ENCODE data around the gene GANC. TPM values are rescaled to one million over a fixed set of nuclear protein-coding genes. Genes with fewer than 3 reads are reported as not detected.
"Not testable (repeated sequence)": the region's sequence is repeated elsewhere in the genome, so short reads cannot be mapped to it uniquely, and the experiment has no call there.

GANC gene
- total RNA-seq (2012; rRNA removed), result 17.7 and 19.7 TPM in 2 replicates

GRCh38 chr15:42272939-42273899 is at the start of gene GANC, which contains the start of gene TMEM87A:
Gene GANC, plus strand, starts transcription at chr15:42273201. Its CDS starts 1,281 bp downstream, at chr15:42274482.
Gene TMEM87A, minus strand, starts transcription at chr15:42273433. Its CDS starts 35 bp downstream, at chr15:42273398.
- Histone ChIP-seq H3K36me3 (ENCODE audit: insufficient read depth, low read length) (peaks cover 15% of the 10 kb centered on the region), H3K27me3 (ENCODE audit: control insufficient read depth, insufficient read depth, low read length) (no peaks in the 10 kb centered on the region), H3K4me1 (ENCODE audit: control insufficient read depth, insufficient read depth, low read length) (peaks cover 28% of the 10 kb centered on the region), H3K4me2 (ENCODE audit: low read length) (peak within 1 kb of the TSS; percentile 95), H3K4me3 (ENCODE audit: low read length) (peak within 1 kb of the TSS; percentile 78), H3K9me3 (replicated peaks; ENCODE audit: low read length) (no peaks in the 10 kb centered on the region), H3K9ac (ENCODE audit: low read depth, low read length) (peak within 1 kb of the TSS; percentile 96)

- Histone ChIP-seq H3K27me3 (ENCODE audit: control insufficient read depth, insufficient read depth, low read length) (no peaks in the 10 kb centered on the region), H3K36me3 (ENCODE audit: insufficient read depth, low read length) (peaks cover 68% of the 10 kb centered on the region)
Measured at GRCh38 chr15:42226648-42227047, 46.4 kb upstream of the GANC start.

GRCh38 chr15:42228036-42228435 is 45.0 kb upstream of the GANC start:
- no peak overlapping the region for H3K4me3 ChIP-seq (ENCODE audit: low read length)
- no peaks in the 10 kb centered on the region for H3K27me3 ChIP-seq (ENCODE audit: control insufficient read depth, insufficient read depth, low read length)
- peaks cover 69% of the 10 kb centered on the region for H3K36me3 ChIP-seq (ENCODE audit: insufficient read depth, low read length)
- H3K4me1 ChIP-seq (ENCODE audit: control insufficient read depth, insufficient read depth, low read length), result no peaks in the 10 kb centered on the region
- H3K9me3 ChIP-seq (replicated peaks; ENCODE audit: low read length), result no peaks in the 10 kb centered on the region
- H3K4me2 ChIP-seq (ENCODE audit: low read length), result no peak overlapping the region
- no peak overlapping the region for H3K9ac ChIP-seq (ENCODE audit: low read depth, low read length)

More at GRCh38 chr15:42226648-42227047, 46.4 kb upstream of the GANC start:
- Histone ChIP-seq H3K9me3 (replicated peaks; ENCODE audit: low read length) (no peaks in the 10 kb centered on the region), H3K4me2 (ENCODE audit: low read length) (no peak overlapping the region), H3K4me3 (ENCODE audit: low read length) (no peak overlapping the region), H3K4me1 (ENCODE audit: control insufficient read depth, insufficient read depth, low read length) (no peaks in the 10 kb centered on the region), H3K9ac (ENCODE audit: low read depth, low read length) (no peak overlapping the region)

- not testable (repeated sequence) for H3K9me3 ChIP-seq (replicated peaks; ENCODE audit: low read length); H3K4me2 ChIP-seq (ENCODE audit: low read length); H3K4me3 ChIP-seq (ENCODE audit: low read length); H3K4me1 ChIP-seq (ENCODE audit: control insufficient read depth, insufficient read depth, low read length); H3K9ac ChIP-seq (ENCODE audit: low read depth, low read length); H3K27me3 ChIP-seq (ENCODE audit: control insufficient read depth, insufficient read depth, low read length)
- peaks cover 70% of the 10 kb centered on the region for H3K36me3 ChIP-seq (ENCODE audit: insufficient read depth, low read length)
Measured at GRCh38 chr15:42228981-42229380, 44.0 kb upstream of the GANC start.

DNA sequence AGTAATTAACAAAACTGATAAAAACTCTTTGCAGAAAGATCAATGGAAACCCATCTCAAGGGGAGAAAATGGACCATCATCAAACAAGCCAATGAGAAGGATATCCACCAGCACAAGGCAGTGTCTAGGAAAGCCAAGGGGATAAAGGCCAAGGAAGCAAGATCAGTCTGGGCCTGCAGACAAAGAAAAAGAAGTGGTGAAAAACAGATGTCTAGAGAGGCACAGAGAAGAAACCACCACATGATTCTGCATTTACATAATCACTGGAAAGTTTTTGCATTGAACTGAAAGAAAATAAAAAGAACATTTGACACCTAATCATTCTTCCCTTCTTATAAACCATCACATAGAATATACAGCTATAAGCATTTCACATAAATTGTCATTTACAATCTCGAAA is 41.9 kb upstream of the GANC start:
- Histone ChIP-seq H3K4me2 (ENCODE audit: low read length) (no peak overlapping the region), H3K27me3 (ENCODE audit: control insufficient read depth, insufficient read depth, low read length) (no peaks in the 10 kb centered on the region), H3K9ac (ENCODE audit: low read depth, low read length) (no peak overlapping the region), H3K4me3 (ENCODE audit: low read length) (no peak overlapping the region), H3K9me3 (replicated peaks; ENCODE audit: low read length) (no peaks in the 10 kb centered on the region), H3K36me3 (ENCODE audit: insufficient read depth, low read length) (peaks cover 68% of the 10 kb centered on the region), H3K4me1 (ENCODE audit: control insufficient read depth, insufficient read depth, low read length) (no peaks in the 10 kb centered on the region)

GRCh38 chr15:42232606-42233005 is 40.4 kb upstream of the GANC start:
- H3K4me2 ChIP-seq (ENCODE audit: low read length), result no peak overlapping the region
- H3K4me1 ChIP-seq (ENCODE audit: control insufficient read depth, insufficient read depth, low read length), result no peaks in the 10 kb centered on the region
- H3K27me3 ChIP-seq (ENCODE audit: control insufficient read depth, insufficient read depth, low read length), result no peaks in the 10 kb centered on the region
- no peak overlapping the region for H3K9ac ChIP-seq (ENCODE audit: low read depth, low read length)
- no peak overlapping the region for H3K4me3 ChIP-seq (ENCODE audit: low read length)
- H3K36me3 ChIP-seq (ENCODE audit: insufficient read depth, low read length), result peaks cover 68% of the 10 kb centered on the region
- no peaks in the 10 kb centered on the region for H3K9me3 ChIP-seq (replicated peaks; ENCODE audit: low read length)

- Histone ChIP-seq H3K27me3 (ENCODE audit: control insufficient read depth, insufficient read depth, low read length) (no peaks in the 10 kb centered on the region), H3K36me3 (ENCODE audit: insufficient read depth, low read length) (peaks cover 70% of the 10 kb centered on the region), H3K4me3 (ENCODE audit: low read length) (no peak overlapping the region), H3K9me3 (replicated peaks; ENCODE audit: low read length) (no peaks in the 10 kb centered on the region), H3K4me1 (ENCODE audit: control insufficient read depth, insufficient read depth, low read length) (no peaks in the 10 kb centered on the region), H3K9ac (ENCODE audit: low read depth, low read length) (no peak overlapping the region), H3K4me2 (ENCODE audit: low read length) (no peak overlapping the region)
Measured at GRCh38 chr15:42233107-42233506, 39.9 kb upstream of the GANC start.

GRCh38 chr15:42239528-42240182 is 33.3 kb upstream of the GANC start:
- H3K4me3 ChIP-seq (ENCODE audit: low read length), result no peak overlapping the region
- H3K9ac ChIP-seq (ENCODE audit: low read depth, low read length), result no peak overlapping the region
- peaks cover 40% of the 10 kb centered on the region for H3K36me3 ChIP-seq (ENCODE audit: insufficient read depth, low read length)
- H3K4me1 ChIP-seq (ENCODE audit: control insufficient read depth, insufficient read depth, low read length), result peaks cover 5% of the 10 kb centered on the region
- no peaks in the 10 kb centered on the region for H3K27me3 ChIP-seq (ENCODE audit: control insufficient read depth, insufficient read depth, low read length)
- no peak overlapping the region for H3K4me2 ChIP-seq (ENCODE audit: low read length)
- no peaks in the 10 kb centered on the region for H3K9me3 ChIP-seq (replicated peaks; ENCODE audit: low read length)

DNA sequence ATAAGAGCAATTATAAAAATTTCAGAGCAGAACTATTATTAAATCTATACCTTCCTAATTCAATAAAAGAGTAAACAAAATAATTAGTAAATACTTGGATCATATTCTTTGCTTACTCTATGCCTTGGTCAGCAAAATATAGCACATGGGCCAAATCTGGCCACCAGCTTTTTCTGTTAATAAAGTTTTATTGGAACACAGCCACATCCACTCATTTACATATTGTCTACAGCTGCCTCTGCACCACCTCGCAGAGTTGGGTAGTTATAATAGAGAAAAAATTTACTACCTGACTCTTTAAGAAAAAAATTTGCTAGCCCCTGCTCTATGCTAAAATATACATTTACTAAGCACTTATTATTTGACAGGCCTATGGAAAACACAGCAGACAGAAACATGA is 32.2 kb upstream of the GANC start:
- H3K9me3 ChIP-seq (replicated peaks; ENCODE audit: low read length), result no peaks in the 10 kb centered on the region
- peaks cover 5% of the 10 kb centered on the region for H3K4me1 ChIP-seq (ENCODE audit: control insufficient read depth, insufficient read depth, low read length)
- H3K9ac ChIP-seq (ENCODE audit: low read depth, low read length), result no peak overlapping the region
- H3K27me3 ChIP-seq (ENCODE audit: control insufficient read depth, insufficient read depth, low read length), result no peaks in the 10 kb centered on the region
- no peak overlapping the region for H3K4me2 ChIP-seq (ENCODE audit: low read length)
- H3K4me3 ChIP-seq (ENCODE audit: low read length), result no peak overlapping the region
- H3K36me3 ChIP-seq (ENCODE audit: insufficient read depth, low read length), result peaks cover 32% of the 10 kb centered on the region

GRCh38 chr15:42253300-42253699 is 19.7 kb upstream of the GANC start:
- Histone ChIP-seq H3K27me3 (ENCODE audit: control insufficient read depth, insufficient read depth, low read length) (no peaks in the 10 kb centered on the region), H3K36me3 (ENCODE audit: insufficient read depth, low read length) (peaks cover 55% of the 10 kb centered on the region), H3K4me2 (ENCODE audit: low read length) (no peak overlapping the region), H3K9ac (ENCODE audit: low read depth, low read length) (no peak overlapping the region), H3K4me1 (ENCODE audit: control insufficient read depth, insufficient read depth, low read length) (no peaks in the 10 kb centered on the region), H3K9me3 (replicated peaks; ENCODE audit: low read length) (no peaks in the 10 kb centered on the region), H3K4me3 (ENCODE audit: low read length) (no peak overlapping the region)

GRCh38 chr15:42264795-42265194 is 8.2 kb upstream of the GANC start:
- H3K9ac ChIP-seq (ENCODE audit: low read depth, low read length), result no peak overlapping the region
- H3K4me1 ChIP-seq (ENCODE audit: control insufficient read depth, insufficient read depth, low read length), result no peaks in the 10 kb centered on the region
- no peaks in the 10 kb centered on the region for H3K27me3 ChIP-seq (ENCODE audit: control insufficient read depth, insufficient read depth, low read length)
- H3K4me2 ChIP-seq (ENCODE audit: low read length), result no peak overlapping the region
- H3K9me3 ChIP-seq (replicated peaks; ENCODE audit: low read length), result no peaks in the 10 kb centered on the region
- no peak overlapping the region for H3K4me3 ChIP-seq (ENCODE audit: low read length)
- peaks cover 73% of the 10 kb centered on the region for H3K36me3 ChIP-seq (ENCODE audit: insufficient read depth, low read length)

All from skeletal muscle satellite cell (primary cell).